GM21423 (cell line): ENCODE results near the gene TAS2R41.
A peak's percentile ranks its signal among the peaks of the same experiment; 100 is the strongest.

Experiments
- ATAC-seq: cut with Tn5 transposase; IDR thresholded peaks from one replicate; pipeline ENCODE4 v1.9.1; 2021; ENCODE audit warnings: mild to moderate bottlenecking, moderate library complexity; ENCODE audit not compliant: unreplicated experiment

The TAS2R41 gene

DNA sequence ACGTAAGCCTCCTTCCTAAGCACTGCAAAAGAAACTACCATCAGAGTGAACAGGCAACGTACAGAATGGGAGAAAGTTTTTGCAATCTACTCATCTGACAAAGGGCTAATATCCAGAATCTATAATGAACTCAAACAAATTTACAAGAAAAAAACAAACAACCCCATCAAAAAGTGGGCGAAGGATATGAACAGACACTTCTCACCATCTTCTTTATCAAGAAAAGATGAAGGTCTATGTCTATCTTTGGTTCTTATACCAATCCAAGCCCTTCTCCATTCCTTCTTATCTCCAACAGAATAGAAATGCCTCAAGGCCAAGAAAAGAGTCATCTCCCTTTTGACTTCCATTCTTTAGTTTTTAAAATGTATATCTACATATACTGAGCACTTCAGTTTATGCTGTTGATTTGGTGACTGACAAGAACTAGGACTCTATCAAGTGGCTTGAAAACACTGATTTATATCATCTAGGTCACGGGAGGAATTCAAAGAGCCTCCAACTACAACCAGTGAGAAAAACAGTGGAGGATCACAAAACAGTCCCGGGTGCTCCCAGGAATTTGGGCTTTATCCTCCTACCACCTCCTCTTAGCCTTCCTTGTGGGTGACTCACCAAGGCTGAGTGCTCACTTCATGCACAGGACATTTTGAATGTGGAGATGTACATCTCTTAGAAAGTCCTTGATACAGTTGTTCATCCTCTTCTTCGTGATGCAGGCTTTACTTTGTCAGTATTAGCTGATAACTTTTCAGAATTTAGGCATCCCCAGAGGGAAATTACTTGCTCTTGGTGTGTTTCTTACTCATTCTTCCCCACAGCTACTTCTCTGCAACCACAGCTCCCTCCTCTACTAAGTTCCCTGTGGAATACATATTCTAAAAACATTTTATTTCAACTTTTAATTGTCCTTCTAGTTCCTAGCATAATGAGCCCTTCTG lies 15.4 kb downstream of the TAS2R41 start:
- no peak for ATAC-seq

DNA sequence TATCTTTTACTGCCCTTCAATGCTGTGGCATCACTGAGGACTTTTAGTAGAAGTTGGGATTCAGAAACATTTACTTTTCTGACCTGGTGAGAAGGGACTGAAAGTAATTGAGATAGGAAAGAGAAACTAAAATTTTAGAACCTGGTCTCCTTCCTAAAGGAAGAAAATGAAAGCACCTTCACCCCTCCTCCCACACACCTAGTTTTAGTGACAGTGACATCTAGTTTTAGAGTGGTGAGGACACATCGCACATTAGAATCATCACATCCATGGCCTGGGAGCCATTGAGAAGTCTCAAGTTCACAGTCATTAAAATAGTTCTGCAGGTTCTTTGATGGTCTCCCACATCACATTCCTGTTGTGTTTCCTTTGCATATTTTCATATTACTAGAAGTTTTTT lies 16.1 kb downstream of the TAS2R41 start:
- peak; percentile 53 for ATAC-seq

DNA sequence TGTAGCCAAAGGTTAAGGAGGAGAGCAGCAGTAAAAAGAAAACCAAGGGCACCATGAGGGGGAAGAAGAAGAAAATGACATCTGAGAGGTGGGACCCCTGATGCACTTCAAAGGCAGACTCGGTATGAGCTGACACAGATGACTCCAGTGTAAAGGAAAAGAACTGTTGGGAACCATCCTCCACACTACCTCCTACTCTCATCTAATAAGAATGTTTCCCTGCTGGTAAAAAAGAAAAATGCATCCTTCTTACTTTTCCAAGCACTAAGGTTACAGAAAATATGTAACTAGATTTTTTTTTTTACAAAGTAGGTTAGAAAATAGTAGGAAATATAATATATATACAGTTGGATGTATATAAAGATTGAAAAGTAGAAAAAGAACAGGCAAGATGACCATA lies 16.9 kb downstream of the TAS2R41 start:
- no peak for ATAC-seq

DNA sequence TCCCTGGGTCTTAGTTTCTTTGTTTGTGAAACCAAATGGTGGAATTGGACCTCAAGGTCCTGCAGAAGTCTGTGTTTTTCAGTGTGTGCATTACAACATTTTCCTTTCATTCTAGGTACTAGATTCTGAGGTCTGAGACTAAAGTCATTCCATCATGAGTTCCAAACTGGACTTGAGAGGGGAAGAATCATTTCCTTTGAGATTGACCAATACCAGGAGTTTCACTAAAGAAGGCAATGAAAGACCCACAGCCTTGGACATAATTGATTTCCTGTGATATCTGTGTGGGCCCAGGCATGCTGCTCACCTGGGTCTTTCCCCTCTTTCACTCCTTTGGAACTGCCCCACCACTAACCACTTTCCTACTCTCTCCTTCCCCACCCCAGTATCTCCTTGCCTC lies 18.2 kb downstream of the TAS2R41 start:
- no peak for ATAC-seq

DNA sequence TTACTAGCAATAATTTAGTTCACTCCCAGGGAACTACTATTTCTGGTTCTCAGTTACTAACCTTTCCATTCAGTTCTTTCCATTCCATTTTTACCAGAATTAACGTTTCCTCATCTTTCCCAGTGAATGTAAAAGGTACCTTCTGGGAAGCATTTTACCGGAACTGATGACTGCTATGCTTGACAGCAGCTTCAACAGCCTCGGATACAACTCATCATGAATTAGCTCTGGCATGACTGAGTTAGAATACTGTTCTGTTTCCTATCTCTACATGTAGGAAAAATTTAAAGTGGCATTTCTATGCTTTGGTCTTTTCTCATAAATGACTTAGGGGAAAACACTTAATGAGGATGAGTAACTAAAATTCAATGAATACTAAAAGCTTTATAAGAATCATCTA lies 18.6 kb downstream of the TAS2R41 start:
- no peak for ATAC-seq

DNA sequence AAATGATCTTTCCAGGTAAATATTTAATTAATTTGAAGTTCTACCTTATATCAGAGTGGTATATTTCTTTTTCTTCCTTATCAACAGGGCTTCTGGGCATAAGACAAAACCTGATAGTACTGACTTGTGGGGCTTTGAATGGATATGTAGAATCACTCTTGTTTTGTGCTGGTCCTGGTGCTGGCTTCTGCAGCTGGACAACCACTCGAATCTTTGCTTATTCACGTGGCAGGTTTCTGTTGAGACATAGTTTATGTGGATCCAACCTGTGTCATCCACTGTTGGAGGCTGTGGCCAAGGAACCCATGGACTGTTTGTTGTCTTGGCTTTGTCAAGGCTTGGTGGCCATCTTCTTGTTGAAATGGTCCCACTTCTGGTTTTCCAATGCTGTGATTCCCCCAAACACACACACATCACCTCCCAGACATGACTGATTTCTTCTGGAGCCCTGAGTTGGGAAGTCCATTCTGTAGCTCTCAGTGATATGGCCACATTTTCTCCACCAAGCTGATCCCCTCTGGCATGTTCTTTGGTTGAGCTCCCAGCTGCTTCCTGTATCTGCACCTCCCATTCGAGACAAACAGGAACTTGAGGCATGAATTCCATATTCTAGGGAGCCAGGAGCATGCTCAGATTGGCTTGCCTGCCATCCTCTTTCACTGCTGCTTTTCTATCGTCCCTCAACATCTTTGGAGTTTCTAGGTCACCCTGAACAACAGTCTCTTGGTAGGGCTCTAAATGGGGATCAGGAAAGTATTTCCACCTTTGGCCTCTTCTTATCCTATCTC lies 19.5 kb downstream of the TAS2R41 start:
- ATAC-seq = no peak

DNA sequence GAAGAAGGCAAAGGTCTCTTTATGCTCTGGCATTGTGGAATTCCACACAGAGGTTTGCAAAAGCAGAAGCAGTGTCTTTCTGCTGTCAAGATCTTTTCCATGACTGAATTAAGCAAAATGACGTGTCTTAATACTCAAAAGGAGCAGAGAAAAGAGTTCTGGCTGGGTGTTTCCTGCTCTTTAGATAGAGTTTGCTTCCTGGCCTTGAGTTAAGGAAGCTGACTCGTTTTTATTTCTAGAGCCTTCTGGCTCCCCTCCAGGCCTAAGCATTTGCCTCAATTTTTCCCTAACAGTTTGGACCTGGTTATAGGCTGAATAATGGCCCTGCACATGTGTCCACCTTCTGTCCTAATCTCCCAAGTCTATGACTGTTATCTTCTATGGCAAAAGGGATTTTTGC lies 21.6 kb downstream of the TAS2R41 start:
- no peak for ATAC-seq

DNA sequence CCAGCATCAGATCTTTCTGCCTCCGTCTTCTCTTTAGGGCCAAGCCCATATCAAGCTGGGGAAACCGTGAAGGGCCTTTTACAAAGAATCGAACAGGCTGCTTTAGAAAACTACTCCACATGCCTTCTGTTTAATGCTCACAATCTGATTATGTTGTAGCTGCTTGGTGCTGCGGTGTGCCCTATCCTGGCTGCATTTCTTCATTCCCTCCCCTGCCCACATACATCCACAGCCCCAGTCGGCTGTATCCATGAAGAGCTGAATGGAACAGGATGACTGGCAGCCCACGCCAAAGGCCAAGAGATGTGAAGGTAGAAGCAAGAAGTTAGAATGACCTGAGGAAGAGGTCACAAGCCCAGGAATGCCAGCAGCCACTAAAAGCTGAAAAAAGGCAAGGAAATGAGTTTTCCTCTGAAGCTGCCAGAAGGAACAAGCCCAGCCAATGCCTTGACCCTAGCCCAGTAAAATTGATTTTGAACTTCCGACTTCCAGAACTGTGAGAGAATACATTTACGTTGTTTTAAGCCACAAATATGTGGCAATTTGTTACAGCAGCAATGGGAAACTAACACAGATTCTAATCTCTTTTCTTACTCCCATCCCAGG lies 22.2 kb downstream of the TAS2R41 start:
- no peak for ATAC-seq

DNA sequence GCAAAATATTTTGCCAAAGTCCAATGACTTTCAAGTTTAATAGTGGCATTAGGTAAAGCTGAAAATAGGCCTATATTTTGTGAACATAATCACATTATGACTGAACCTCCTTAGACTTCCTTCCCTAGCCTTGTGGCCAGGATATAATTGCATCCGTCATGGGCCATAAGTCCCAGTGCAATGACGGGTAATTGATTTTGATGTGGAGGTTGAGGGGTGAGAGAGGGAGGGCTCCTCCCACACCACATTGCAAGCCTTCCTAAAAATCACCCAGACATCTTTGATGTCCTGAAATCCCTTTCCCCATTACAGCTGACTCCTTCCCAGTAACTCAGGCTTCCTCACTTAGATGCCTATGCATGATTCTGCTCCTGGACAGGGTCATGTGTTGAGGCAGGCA lies 25.6 kb downstream of the TAS2R41 start:
- ATAC-seq = no peak

DNA sequence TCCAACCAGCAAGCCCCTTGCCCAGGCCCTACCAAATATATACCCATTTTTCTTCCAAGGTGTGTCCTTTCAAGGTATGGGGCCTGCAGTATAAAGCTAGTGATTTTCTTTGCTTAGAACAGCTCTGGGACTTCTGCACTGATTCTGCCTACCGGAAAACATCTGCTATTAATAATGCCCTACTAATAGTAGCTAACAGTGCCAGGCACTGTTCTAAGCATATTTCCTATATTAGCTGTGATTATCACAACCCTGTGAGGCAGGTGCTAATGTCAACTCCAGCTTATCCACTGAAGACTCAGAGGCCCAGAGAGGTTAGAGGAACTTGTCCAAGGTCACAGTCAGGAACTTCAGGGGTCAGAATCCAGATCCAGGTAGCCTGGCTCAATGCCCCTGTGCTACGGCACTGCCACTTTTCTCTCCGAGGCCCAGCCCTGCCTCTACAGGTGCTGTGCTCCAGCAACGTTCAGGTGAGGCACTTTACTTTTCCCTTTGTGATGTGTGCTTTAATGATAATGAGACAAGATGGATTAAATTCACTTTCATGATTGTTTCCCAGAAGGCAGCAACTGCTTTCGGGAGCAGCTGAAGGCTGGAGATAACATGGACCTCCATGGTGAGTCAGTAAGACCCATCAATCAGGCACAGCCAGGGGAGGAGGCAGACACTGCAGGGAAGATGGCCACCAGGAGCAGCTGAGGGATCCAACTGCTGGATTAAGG lies 26.7 kb downstream of the TAS2R41 start:
- ATAC-seq = no peak

DNA sequence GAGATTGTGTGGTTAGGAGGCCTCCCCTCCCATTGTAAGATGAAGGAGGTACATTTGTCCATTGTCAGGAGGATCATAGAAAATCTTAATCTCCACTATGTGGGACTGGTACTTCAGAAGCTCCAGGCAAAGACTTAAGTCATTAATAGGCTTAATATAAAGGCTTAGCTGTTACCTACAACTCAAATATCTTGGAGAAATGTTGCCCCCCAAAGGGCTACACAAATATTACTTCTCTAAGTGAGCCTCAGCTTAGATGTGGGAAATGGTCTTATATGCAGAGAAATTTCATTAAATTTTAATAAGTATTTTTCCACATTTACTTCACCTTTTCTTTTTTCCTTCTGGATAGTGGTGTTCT lies 27.2 kb downstream of the TAS2R41 start:
- no peak for ATAC-seq

DNA sequence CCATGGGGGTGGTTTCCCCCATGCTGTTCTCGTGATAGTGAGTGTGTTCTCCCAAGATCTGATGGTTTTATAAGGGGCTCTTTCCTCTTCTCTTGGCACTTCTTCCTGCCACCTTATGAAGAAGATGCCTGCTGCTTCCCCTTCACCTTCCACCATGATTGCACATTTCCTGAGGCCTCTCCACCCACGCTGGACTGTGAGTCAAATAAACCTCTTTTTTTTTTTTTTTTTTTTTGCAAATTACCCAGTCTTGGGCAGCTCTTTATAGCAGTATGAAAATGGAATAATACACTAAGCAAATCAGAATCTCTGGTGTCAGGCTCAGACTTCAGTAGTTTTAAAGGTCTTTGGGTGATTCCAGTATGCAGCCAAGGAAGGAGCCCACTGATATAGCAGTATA lies 28.2 kb downstream of the TAS2R41 start:
- no peak for ATAC-seq

DNA sequence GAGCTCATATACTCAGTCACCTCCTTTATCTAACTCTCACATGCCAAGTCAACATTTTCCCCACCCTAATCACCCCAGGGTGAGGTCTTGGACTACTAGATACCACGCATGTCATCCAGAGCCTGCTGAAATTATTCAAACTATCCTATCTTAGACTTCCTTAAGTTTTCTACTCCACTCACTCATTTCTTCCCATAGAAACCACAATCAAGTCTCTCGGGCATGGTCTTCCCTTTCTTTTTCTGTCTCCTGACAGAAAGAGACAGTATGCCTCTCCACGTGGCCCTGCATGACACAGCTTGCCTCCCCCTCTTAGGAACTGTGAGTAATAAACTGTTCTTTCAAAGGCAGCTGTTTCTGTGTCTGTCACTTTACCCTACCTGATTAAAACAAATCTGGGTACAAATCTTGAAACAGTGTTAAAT lies 29.4 kb downstream of the TAS2R41 start:
- ATAC-seq = no peak

DNA sequence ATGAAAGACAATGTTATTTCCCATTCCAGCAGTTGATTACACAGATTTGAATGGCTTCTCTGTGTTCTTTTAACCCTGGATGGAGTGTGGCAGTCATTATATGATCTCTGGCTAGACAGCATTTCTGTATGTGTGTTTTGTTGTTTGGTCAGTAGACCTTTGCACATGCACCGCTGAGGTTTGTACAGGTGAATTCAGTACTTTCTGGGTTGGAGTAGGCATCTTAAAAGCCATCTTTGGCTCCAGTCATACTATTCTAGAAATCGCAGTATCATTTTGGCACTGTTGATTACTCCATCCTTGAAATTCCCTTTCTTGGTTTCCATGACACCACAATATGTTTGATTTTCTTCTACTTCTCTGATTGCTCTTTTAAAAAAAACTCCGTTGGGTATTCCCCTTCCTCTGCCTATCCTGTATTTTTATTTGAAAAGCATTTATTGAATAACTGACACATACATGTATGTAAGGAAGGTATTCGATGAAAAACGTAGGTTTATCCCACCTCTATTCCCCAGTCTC lies 29.9 kb downstream of the TAS2R41 start:
- ATAC-seq = no peak

DNA sequence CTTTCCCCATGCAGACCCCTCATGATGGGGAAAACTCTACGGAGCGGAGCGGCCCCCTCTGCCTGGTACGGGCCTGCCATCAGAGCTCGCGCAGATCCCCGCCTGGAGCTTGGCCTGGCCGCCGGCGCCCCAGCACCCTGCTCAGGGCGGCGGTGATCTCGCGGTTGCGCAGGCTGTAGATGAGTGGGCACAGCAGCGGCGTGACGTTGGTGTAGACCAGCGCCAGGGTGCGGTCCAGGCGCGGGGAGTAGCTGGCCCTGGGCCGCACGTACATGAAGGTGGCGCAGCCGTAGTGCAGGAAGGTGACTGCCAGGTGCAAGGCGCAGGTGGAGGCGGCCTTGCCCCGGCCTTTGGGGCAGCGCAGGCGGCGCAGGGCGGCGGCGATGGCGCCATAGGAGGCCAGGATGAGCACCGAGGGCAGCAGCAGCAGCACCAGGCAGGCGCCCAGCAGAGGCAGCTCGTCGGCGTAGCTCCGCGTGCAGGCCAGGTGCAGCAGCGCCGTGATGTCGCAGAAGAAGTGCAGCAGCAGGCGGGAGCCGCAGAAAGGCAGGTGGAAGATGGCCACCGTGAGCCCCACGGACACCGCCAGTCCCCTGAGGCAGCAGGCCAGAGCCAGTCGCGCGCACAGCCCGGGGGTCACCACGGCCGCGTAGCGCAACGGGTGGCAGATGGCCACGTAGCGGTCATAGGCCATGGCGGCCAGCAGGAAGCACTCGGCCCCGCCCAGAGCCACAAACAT lies 33.4 kb downstream of the TAS2R41 start:
- no peak for ATAC-seq

DNA sequence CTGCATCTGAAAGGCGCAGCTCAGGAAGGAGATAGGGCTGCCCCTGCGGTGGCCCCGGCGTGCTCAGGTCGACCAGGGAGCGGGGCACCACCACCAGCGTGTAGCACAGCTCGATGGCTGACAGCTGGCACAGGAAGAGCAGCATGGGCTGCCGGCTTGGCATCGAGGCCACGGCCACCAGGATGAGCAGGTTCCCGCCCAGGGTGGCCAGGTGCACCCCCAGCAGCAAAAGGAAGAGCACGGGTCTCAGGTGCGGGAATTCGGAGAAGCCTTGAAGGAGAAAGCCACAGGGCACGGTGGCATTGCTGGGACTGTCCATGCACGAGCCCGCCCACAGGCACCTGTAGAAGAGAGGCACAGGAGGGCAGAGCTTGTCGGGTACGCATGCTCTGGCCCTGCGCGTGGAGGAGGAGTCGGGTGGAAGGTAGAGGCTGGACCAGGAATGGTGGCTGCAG lies 33.9 kb downstream of the TAS2R41 start:
- no peak for ATAC-seq

DNA sequence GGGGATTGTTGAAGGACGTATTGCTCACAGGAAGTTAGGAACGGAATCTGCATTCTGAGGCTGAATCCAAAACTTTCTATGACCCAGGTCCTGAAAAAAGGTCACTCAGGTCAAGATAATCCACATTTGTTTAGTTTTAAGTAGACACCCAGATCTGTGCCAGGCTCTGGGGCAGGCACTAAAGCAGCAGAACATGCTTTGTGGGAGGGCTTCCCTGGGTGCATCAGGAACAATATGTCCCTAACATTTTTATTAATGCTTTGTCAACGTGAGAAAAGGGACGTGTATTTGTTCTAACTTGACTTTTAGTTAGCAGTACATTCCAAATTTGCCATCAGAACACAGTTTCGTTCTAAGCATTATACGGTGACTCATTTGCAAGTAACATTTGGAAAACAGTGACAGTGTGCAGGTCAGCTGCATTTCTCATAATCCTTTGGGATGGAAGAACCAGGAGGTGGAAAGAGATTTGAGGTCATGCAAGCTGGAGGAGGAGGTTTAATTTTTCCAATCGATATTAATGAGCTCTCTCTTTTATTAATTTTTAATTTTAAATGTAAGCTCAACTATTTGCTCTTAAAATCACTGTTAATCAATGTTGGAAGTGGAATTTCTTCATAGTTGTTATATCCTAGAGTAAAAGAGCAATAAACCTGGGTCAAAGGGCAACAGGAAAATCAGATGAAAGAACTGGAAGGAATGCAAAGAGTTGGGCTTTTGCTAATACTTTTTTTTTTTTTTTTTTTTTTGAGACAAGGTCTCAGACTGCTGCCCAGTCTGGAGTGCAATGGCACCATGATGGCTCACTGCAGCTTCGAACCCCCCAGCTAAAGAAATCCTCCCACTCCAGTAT lies 35.0 kb downstream of the TAS2R41 start:
- no peak for ATAC-seq

DNA sequence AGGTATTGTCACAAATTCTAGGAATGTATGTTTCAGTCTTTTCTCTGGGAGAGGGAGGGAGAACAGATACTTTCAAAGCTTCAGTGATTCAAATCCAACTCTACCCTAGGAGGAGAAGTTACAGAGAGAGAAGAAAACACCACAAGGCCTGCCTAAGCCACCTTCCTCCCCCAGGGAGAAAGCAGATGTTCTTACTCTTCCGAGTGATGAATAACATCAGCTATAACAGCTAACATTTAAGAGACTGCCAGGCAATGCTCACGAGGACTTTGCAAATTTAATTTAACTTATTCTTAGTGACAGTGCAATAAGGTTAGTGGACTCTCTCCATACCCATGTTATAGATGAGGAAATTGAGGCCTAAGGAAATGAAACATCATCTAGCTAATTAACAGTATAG lies 36.8 kb downstream of the TAS2R41 start:
- ATAC-seq = no peak
